A673 (cell line): ENCODE measurements around the gene NARF. TPM values are rescaled to one million over a fixed set of nuclear protein-coding genes. Genes with fewer than 3 reads are reported as not detected.

ENCODE experiments used
- BruUV-seq: library from RNA; stranded (reverse); fragments of 400-500 nt; replicated peaks from 2 replicates; lab custom pipeline; 2021; lab: Mats Ljungman, UMichigan
- CTCF ChIA-PET: fragments of 300-600 bp; sonication (Branson Sonifier 250); formaldehyde crosslinking; loops from one replicate; lab custom pipeline; 2022; ENCODE audit warnings: antibody characterized with exemption; lab: Charles Lee
- POLR2A ChIA-PET: fragments of 300-600 bp; sonication (Branson Sonifier 250); formaldehyde crosslinking; loops from one replicate; lab custom pipeline; 2022; ENCODE audit warnings: antibody characterized with exemption; ENCODE audit not compliant: low non-redundant PET; lab: Charles Lee
- DNase-seq: peaks from one replicate; pipeline ENCODE4 v3.0.0-alpha.2; 2015; ENCODE audit warnings: low spot score
- H3K27ac ChIP-seq: fragments of 200-600 bp; sonication (generic); 2 replicates; pipeline ENCODE4 v1.5.1; 2016; ENCODE audit warnings: mixed run types, low read depth, mild to moderate bottlenecking, mixed read lengths, antibody characterized with exemption, low read length; ENCODE audit not compliant: poor library complexity, severe bottlenecking
- H3K27me3 ChIP-seq: fragments of 200-600 bp; sonication (generic); replicated peaks from 2 replicates; pipeline ENCODE4 v1.6.1; 2017; ENCODE audit warnings: mixed run types, low read depth, mild to moderate bottlenecking, mixed read lengths, antibody characterized with exemption, low read length; ENCODE audit not compliant: insufficient read depth, poor library complexity
- H3K36me3 ChIP-seq: fragments of 200-600 bp; sonication (generic); 2 replicates; pipeline ENCODE4 v1.6.1; 2016; ENCODE audit warnings: mixed run types, mild to moderate bottlenecking, mixed read lengths, antibody characterized with exemption, low read length; ENCODE audit not compliant: insufficient read depth, poor library complexity, severe bottlenecking
- H3K4me1 ChIP-seq: fragments of 200-600 bp; sonication (generic); 2 replicates; pipeline ENCODE4 v1.6.1; 2017; ENCODE audit warnings: mixed run types, mild to moderate bottlenecking, mixed read lengths, antibody characterized with exemption, low read length; ENCODE audit not compliant: insufficient read depth, poor library complexity, severe bottlenecking
- H3K4me3 ChIP-seq: fragments of 200-600 bp; sonication (generic); 2 replicates; pipeline ENCODE4 v1.5.1; 2016; ENCODE audit warnings: low read depth, mixed run types, mild to moderate bottlenecking, mixed read lengths, low read length; ENCODE audit not compliant: poor library complexity, severe bottlenecking
- H3K9me3 ChIP-seq: fragments of 200-600 bp; sonication (generic); 2 replicates; pipeline ENCODE4 v1.6.1; 2016; ENCODE audit warnings: mixed run types, low read depth, mild to moderate bottlenecking, mixed read lengths, antibody characterized with exemption, low read length; ENCODE audit not compliant: poor library complexity, severe bottlenecking
- CTCF ChIP-seq: fragments of 300-800, 200-600 bp; sonication (generic); conservative IDR thresholded peaks from 2 replicates; pipeline ENCODE4 v1.5.1; 2017; ENCODE audit warnings: low read depth, mild to moderate bottlenecking, antibody characterized with exemption, low read length, moderate library complexity, mixed read lengths
- EZH2 ChIP-seq: fragments of 200-600 bp; sonication (generic); IDR thresholded peaks from 2 replicates; pipeline ENCODE4 v1.6.1; 2017; ENCODE audit warnings: borderline replicate concordance, low read depth, mild to moderate bottlenecking, mixed read lengths, antibody characterized with exemption, low read length; ENCODE audit not compliant: poor library complexity, severe bottlenecking
- intact Hi-C: fragments of 100-400 bp; cut with micrococcal nuclease; formaldehyde crosslinking; loops from one replicate; pipeline ENCODE4 v1.10.0; 2022; ENCODE audit not compliant: unreplicated experiment
- total RNA-seq: library from RNA; stranded (reverse); gene quantifications from 2 replicates; pipeline ENCODE4 v1.2.3, GENCODE V29; 2021

The NARF gene
- total RNA-seq, 1 experiment from 2014 or later, result 74.1 TPM

GRCh38 chr17:82483836-82484235 lies 25.3 kb downstream of the NARF start:
- ChIA-PET CTCF (no interaction called here), POLR2A (no interaction called here)
- peaks cover 55% of the 10 kb centered on the region for H3K36me3 ChIP-seq
- TF ChIP-seq EZH2, result no peak
- TF ChIP-seq CTCF, result no peak
- H3K4me3 ChIP-seq, result no peak overlapping the region
- H3K27me3 ChIP-seq, result no peaks in the 10 kb centered on the region
- no peaks in the 10 kb centered on the region for H3K4me1 ChIP-seq
- no peak overlapping the region for H3K27ac ChIP-seq
- intact Hi-C loops, result no loop called here
- no TSS peak for BruUV-seq
- no peaks in the 10 kb centered on the region for H3K9me3 ChIP-seq
- DNase-seq, result no peak

- intact Hi-C loops, result no loop called here
- no peaks in the 10 kb centered on the region for H3K4me1 ChIP-seq
- no peaks in the 10 kb centered on the region for H3K9me3 ChIP-seq
- POLR2A ChIA-PET, result no interaction called here
- CTCF ChIA-PET, result no interaction called here
- H3K27ac ChIP-seq, result no peak overlapping the region
- TF ChIP-seq CTCF (no peak), EZH2 (no peak)
- BruUV-seq, result no TSS peak
- peaks cover 39% of the 10 kb centered on the region for H3K36me3 ChIP-seq
- no peak overlapping the region for H3K4me3 ChIP-seq
- H3K27me3 ChIP-seq, result no peaks in the 10 kb centered on the region
- DNase-seq, result no peak
These were observed 27.9 kb downstream of the NARF start for GRCh38 chr17:82486231-82487094.

- no TSS peak for BruUV-seq
- H3K4me1 ChIP-seq, result no peaks in the 10 kb centered on the region
- no peaks in the 10 kb centered on the region for H3K27me3 ChIP-seq
- intact Hi-C loops, result no loop called here
- no peak for DNase-seq
- no peak overlapping the region for H3K4me3 ChIP-seq
- no peak for TF ChIP-seq CTCF
- no peak for TF ChIP-seq EZH2
- ChIA-PET CTCF (no interaction called here), POLR2A (no interaction called here)
- peaks cover 37% of the 10 kb centered on the region for H3K36me3 ChIP-seq
- no peaks in the 10 kb centered on the region for H3K9me3 ChIP-seq
- H3K27ac ChIP-seq, result no peak overlapping the region
These were observed 29.4 kb downstream of the NARF start for GRCh38 chr17:82487910-82488309.
